ENCODE measurements around the gene HK3.

HK3 gene

GRCh38 chr5:176850371-176851245, 48.5 kb downstream of the HK3 start:
- no peaks in the 10 kb centered on the region for H4K20me1 ChIP-seq (ENCODE audit: insufficient read depth, low read length)
- H3K27ac ChIP-seq (ENCODE audit: low read length) = no peak overlapping the region
- H3K9me3 ChIP-seq (replicated peaks; ENCODE audit: insufficient read depth, low read length) = no peaks in the 10 kb centered on the region
- no peak for DNase-seq
- no peaks in the 10 kb centered on the region for H3K36me3 ChIP-seq (replicated peaks; ENCODE audit: insufficient read depth, low read length)
- H3K79me2 ChIP-seq (ENCODE audit: low read length) = no peaks in the 10 kb centered on the region
- no peak overlapping the region for H2AFZ ChIP-seq (ENCODE audit: low read length)
- no peak overlapping the region for H3K4me3 ChIP-seq (ENCODE audit: low read length)
- no peaks in the 10 kb centered on the region for H3K9me2 ChIP-seq (replicated peaks; ENCODE audit: insufficient read depth, low read length)
- no peak overlapping the region for H3K4me2 ChIP-seq (ENCODE audit: low read depth, low read length)
- no peak overlapping the region for H3K9ac ChIP-seq (ENCODE audit: low read length)
- H3F3A ChIP-seq (ENCODE audit: insufficient read depth, low read length) = no peaks in the 10 kb centered on the region
- H3K27me3 ChIP-seq (replicated peaks; ENCODE audit: insufficient read depth, low read length) = peaks cover 100% of the 10 kb centered on the region
- H3K4me1 ChIP-seq (ENCODE audit: low read length) = no peaks in the 10 kb centered on the region
- TF ChIP-seq EZH2 (optimal IDR thresholded peaks at IDR 0.05; ENCODE audit: low read depth, low read length) = no peak
- no peak for TF ChIP-seq CTCF (IDR thresholded peaks at IDR 0.05; ENCODE audit: low read length)
- TF ChIP-seq EZH2phosphoT487 (IDR thresholded peaks at IDR 0.05; ENCODE audit: low read length) = no peak

- TF ChIP-seq EZH2phosphoT487 (IDR thresholded peaks at IDR 0.05; ENCODE audit: low read length) (no peak), CTCF (IDR thresholded peaks at IDR 0.05; ENCODE audit: low read length) (no peak), EZH2 (optimal IDR thresholded peaks at IDR 0.05; ENCODE audit: low read depth, low read length) (no peak)
- no peak overlapping the region for H3K4me3 ChIP-seq (ENCODE audit: low read length)
- no peak overlapping the region for H2AFZ ChIP-seq (ENCODE audit: low read length)
- H3K9me3 ChIP-seq (replicated peaks; ENCODE audit: insufficient read depth, low read length) = no peaks in the 10 kb centered on the region
- H3F3A ChIP-seq (ENCODE audit: insufficient read depth, low read length) = no peaks in the 10 kb centered on the region
- no peak for DNase-seq
- no peaks in the 10 kb centered on the region for H3K79me2 ChIP-seq (ENCODE audit: low read length)
- no peak overlapping the region for H3K4me2 ChIP-seq (ENCODE audit: low read depth, low read length)
- no peaks in the 10 kb centered on the region for H3K4me1 ChIP-seq (ENCODE audit: low read length)
- H3K27me3 ChIP-seq (replicated peaks; ENCODE audit: insufficient read depth, low read length) = peaks cover 100% of the 10 kb centered on the region
- H3K9me2 ChIP-seq (replicated peaks; ENCODE audit: insufficient read depth, low read length) = no peaks in the 10 kb centered on the region
- H3K36me3 ChIP-seq (replicated peaks; ENCODE audit: insufficient read depth, low read length) = no peaks in the 10 kb centered on the region
- no peak overlapping the region for H3K27ac ChIP-seq (ENCODE audit: low read length)
- H4K20me1 ChIP-seq (ENCODE audit: insufficient read depth, low read length) = no peaks in the 10 kb centered on the region
- H3K9ac ChIP-seq (ENCODE audit: low read length) = no peak overlapping the region
These were observed 49.4 kb downstream of the HK3 start for GRCh38 chr5:176849611-176850227.

GRCh38 chr5:176848651-176849050, 50.5 kb downstream of the HK3 start:
- Histone ChIP-seq H3K9me3 (replicated peaks; ENCODE audit: insufficient read depth, low read length) (no peaks in the 10 kb centered on the region), H3K4me3 (ENCODE audit: low read length) (no peak overlapping the region), H3K9ac (ENCODE audit: low read length) (no peak overlapping the region), H2AFZ (ENCODE audit: low read length) (no peak overlapping the region), H4K20me1 (ENCODE audit: insufficient read depth, low read length) (no peaks in the 10 kb centered on the region), H3K27me3 (replicated peaks; ENCODE audit: insufficient read depth, low read length) (peaks cover 100% of the 10 kb centered on the region), H3K4me1 (ENCODE audit: low read length) (no peaks in the 10 kb centered on the region), H3F3A (ENCODE audit: insufficient read depth, low read length) (no peaks in the 10 kb centered on the region), H3K27ac (ENCODE audit: low read length) (no peak overlapping the region), H3K79me2 (ENCODE audit: low read length) (no peaks in the 10 kb centered on the region), H3K36me3 (replicated peaks; ENCODE audit: insufficient read depth, low read length) (no peaks in the 10 kb centered on the region), H3K4me2 (ENCODE audit: low read depth, low read length) (no peak overlapping the region), H3K9me2 (replicated peaks; ENCODE audit: insufficient read depth, low read length) (no peaks in the 10 kb centered on the region)
- no peak for DNase-seq
- TF ChIP-seq CTCF (IDR thresholded peaks at IDR 0.05; ENCODE audit: low read length) = no peak
- no peak for TF ChIP-seq EZH2phosphoT487 (IDR thresholded peaks at IDR 0.05; ENCODE audit: low read length)
- no peak for TF ChIP-seq EZH2 (optimal IDR thresholded peaks at IDR 0.05; ENCODE audit: low read depth, low read length)

Measured in MM.1S (cell line).